Measurements from ENCODE around the gene SLC23A3.

DNA sequence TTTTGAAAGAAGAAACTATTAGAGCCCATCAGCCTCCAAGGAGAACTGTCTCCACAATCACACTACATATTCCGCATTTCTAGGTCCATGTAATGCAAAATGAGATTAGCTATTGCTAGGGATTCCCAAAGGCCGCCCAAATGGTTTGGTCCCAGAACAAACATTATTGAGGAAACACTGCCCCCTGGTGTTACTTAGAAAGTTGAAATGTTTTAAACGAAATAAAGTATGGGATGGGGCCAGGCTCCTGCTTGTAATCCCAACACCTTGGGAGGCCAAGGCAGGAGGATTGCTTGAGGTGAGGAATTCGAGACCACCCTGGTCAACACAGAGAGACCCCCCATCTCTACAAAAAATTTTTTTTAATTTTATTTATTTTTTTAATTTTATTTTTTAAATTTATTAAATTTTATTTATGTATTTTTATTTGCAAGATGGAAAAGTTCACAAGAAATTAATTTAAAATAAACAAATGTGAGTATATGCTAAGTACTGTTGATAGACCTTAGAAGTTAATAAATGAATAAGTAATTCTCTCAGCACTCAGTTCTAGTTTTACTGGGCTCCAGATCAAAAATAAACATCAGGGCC lies 14.7 kb downstream of the SLC23A3 start:
- TF ChIP-seq EZH2 (IDR thresholded peaks at IDR 0.05; ENCODE audit: insufficient read depth, poor library complexity, severe bottlenecking): no peak
- no peak for TF ChIP-seq EZH2phosphoT487 (IDR thresholded peaks at IDR 0.05; ENCODE audit: insufficient read depth, low read depth)

Data from GM23248 (cell line).